Osteocyte (in vitro differentiated cells): ENCODE data around the gene GLYATL1B. TPM values are rescaled to one million over a fixed set of nuclear protein-coding genes. Genes with fewer than 3 reads are reported as not detected.

Experiments
- DNase-seq: peaks from one replicate; pipeline ENCODE4 v3.0.0; 2021; ENCODE audit warnings: mixed read lengths; ENCODE audit not compliant: unreplicated experiment; ENCODE audit errors: extremely low spot score
- H3K27ac Mint-ChIP-seq: one replicate; pipeline ENCODE4 v1.8.0; 2021; ENCODE audit warnings: mild to moderate bottlenecking, mixed read lengths; ENCODE audit not compliant: unreplicated experiment
- H3K27me3 Mint-ChIP-seq: one replicate; pipeline ENCODE4 v1.8.0; 2021; ENCODE audit warnings: mixed read lengths; ENCODE audit not compliant: unreplicated experiment
- H3K36me3 Mint-ChIP-seq: one replicate; pipeline ENCODE4 v1.8.0; 2021; ENCODE audit warnings: mixed read lengths; ENCODE audit not compliant: unreplicated experiment
- H3K4me1 Mint-ChIP-seq: one replicate; pipeline ENCODE4 v1.8.0; 2021; ENCODE audit warnings: mixed read lengths; ENCODE audit not compliant: unreplicated experiment
- H3K4me3 Mint-ChIP-seq: one replicate; pipeline ENCODE4 v1.8.0; 2021; ENCODE audit warnings: mild to moderate bottlenecking, moderate library complexity, mixed read lengths; ENCODE audit not compliant: unreplicated experiment
- H3K9me3 Mint-ChIP-seq: one replicate; pipeline ENCODE4 v1.8.0; 2021; ENCODE audit warnings: mixed read lengths; ENCODE audit not compliant: unreplicated experiment
- total RNA-seq: library from RNA; stranded (reverse); gene quantifications from 2 replicates; pipeline ENCODE4 v1.2.1, GENCODE V29; 2021
- TF ChIP-seq, protein P1 (sequence below): fragments of 200-600 bp; sonication (generic); IDR thresholded peaks from 2 replicates; pipeline ENCODE4 v1.5.0; 2021; ENCODE audit warnings: antibody characterized with exemption, mild to moderate bottlenecking, moderate library complexity

The GLYATL1B gene
- total RNA-seq, 1 donor from 2014 or later: not detected

DNA sequence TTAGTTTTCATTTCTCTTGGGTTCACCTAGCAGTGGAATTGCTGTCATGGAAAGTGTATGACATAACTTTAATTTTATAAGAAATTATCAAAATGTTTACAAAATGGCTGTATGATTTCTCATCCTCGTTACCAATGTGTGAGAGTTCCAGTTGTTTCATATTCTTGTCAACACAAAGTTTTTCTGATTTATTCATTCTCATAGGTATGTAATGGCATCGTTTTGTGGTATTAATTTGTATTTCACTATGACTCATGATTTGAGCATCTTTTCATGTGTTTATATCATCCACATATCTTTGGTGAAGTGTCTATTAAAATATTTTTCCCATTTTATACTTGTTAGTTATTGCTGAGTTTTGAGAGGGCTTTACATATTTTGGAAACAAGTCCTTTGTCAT lies 26.4 kb downstream of the GLYATL1B start:
- TF ChIP-seq, protein P1, sequence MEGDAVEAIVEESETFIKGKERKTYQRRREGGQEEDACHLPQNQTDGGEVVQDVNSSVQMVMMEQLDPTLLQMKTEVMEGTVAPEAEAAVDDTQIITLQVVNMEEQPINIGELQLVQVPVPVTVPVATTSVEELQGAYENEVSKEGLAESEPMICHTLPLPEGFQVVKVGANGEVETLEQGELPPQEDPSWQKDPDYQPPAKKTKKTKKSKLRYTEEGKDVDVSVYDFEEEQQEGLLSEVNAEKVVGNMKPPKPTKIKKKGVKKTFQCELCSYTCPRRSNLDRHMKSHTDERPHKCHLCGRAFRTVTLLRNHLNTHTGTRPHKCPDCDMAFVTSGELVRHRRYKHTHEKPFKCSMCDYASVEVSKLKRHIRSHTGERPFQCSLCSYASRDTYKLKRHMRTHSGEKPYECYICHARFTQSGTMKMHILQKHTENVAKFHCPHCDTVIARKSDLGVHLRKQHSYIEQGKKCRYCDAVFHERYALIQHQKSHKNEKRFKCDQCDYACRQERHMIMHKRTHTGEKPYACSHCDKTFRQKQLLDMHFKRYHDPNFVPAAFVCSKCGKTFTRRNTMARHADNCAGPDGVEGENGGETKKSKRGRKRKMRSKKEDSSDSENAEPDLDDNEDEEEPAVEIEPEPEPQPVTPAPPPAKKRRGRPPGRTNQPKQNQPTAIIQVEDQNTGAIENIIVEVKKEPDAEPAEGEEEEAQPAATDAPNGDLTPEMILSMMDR: no peak
- peaks cover 5% of the 10 kb centered on the region for H3K4me1 Mint-ChIP-seq
- H3K27me3 Mint-ChIP-seq: no peaks in the 10 kb centered on the region
- no peak overlapping the region for H3K27ac Mint-ChIP-seq
- H3K9me3 Mint-ChIP-seq: peaks cover 3% of the 10 kb centered on the region
- H3K4me3 Mint-ChIP-seq: no peak overlapping the region
- peaks cover 6% of the 10 kb centered on the region for H3K36me3 Mint-ChIP-seq
- no peak for DNase-seq

DNA sequence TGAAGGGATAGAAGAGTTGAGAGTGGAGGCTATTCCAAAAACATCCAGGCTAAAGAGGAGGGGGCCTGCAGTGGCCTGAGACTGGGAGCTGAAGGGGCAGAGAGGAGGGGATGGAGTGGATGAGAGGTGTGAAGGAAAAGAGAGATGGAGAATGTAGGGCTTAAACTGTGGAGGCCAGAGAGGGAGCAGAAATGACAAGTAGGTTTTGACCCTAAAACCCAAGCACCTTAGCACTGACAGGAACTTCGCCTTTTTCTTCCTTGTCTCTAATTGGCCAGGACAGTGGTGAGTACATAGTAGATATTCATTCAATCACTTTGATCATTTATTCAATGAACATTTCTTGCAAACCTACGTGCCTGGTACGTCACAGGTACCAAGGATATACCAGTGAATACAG lies 28.2 kb downstream of the GLYATL1B start:
- peaks cover 10% of the 10 kb centered on the region for H3K36me3 Mint-ChIP-seq
- no peaks in the 10 kb centered on the region for H3K27me3 Mint-ChIP-seq
- H3K4me1 Mint-ChIP-seq: no peaks in the 10 kb centered on the region
- TF ChIP-seq, protein P1: no peak
- H3K4me3 Mint-ChIP-seq: no peak overlapping the region
- no peak for DNase-seq
- H3K9me3 Mint-ChIP-seq: peaks cover 9% of the 10 kb centered on the region
- H3K27ac Mint-ChIP-seq: no peak overlapping the region

DNA sequence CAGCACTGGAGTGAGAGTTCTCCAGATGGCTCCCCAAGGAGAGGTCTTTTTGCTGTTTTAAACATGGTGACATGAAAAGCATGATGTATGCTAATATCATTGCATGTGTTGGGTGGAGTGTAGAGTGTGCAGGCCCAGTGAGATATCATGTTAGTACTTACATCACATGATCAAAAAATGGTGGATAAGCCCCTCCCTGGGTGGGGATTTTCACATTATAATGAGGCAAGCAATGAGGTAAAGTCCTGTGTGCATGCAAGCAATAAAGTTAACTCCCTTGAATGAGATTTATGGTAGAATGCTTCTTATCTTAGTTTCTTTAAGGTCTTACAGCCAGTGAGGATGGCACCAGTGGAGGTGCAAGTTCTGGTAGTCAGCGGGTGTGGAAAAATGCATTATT lies 29.4 kb downstream of the GLYATL1B start:
- Mint-ChIP-seq H3K9me3 (peaks cover 9% of the 10 kb centered on the region), H3K4me3 (no peak overlapping the region), H3K36me3 (peaks cover 10% of the 10 kb centered on the region), H3K4me1 (no peaks in the 10 kb centered on the region), H3K27me3 (no peaks in the 10 kb centered on the region), H3K27ac (no peak overlapping the region)
- no peak for DNase-seq
- TF ChIP-seq, protein P1: no peak

DNA sequence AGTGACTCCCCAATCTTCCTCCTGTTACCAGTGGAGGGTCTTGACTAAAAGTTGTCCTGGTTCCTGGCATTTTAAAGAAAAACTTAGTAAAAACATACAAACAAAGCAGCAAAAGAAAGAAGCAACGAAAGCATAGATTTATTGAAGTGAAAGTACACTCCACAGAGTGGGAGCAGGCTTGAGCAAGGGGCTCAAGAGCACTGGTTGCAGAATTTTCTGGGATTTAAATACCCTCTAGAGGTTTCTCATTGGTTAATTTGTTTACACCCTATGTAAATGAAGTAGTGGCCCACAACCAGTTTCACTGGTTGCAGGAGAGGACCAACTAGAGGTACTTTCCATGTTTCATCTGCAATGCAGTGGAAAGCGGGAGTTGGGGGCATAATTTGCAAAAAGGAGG lies 31.7 kb downstream of the GLYATL1B start:
- TF ChIP-seq, protein P1: no peak
- H3K27ac Mint-ChIP-seq: no peak overlapping the region
- DNase-seq: no peak
- peaks cover 10% of the 10 kb centered on the region for H3K36me3 Mint-ChIP-seq
- peaks cover 9% of the 10 kb centered on the region for H3K9me3 Mint-ChIP-seq
- no peaks in the 10 kb centered on the region for H3K27me3 Mint-ChIP-seq
- H3K4me1 Mint-ChIP-seq: no peaks in the 10 kb centered on the region
- H3K4me3 Mint-ChIP-seq: no peak overlapping the region

DNA sequence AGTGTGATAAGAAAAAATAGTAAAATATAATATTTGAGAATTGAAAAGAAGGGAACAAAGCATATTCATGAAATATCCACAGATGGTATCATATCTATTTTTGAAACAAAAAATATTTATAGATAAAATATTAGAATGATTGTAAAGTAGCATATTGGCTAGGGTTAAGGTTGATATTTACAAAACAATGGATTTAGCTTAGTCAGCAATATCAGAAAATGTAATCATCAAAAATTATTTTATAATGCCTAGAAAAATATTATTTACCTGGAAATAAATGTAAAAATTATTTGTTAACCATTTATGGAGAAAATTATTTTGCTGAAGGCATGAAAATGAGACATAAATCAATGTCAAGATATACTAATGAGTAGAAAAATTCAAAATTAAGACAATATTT lies 33.7 kb downstream of the GLYATL1B start:
- Mint-ChIP-seq H3K27ac (no peak overlapping the region), H3K9me3 (peaks cover 15% of the 10 kb centered on the region), H3K4me1 (no peaks in the 10 kb centered on the region), H3K4me3 (no peak overlapping the region), H3K27me3 (no peaks in the 10 kb centered on the region), H3K36me3 (peaks cover 12% of the 10 kb centered on the region)
- no peak for DNase-seq
- TF ChIP-seq, protein P1: no peak
